Endodermal cell (in vitro differentiated cells): ENCODE measurements around the gene SLC13A3. TPM values are rescaled to one million over a fixed set of nuclear protein-coding genes. Genes with fewer than 3 reads are reported as not detected.

Experiments
- DNase-seq: peaks from one replicate; pipeline ENCODE4 v3.0.0-alpha.2; 2017
- H3K27ac ChIP-seq: 2 replicates; pipeline ENCODE4 v1.5.1; 2013; ENCODE audit warnings: mild to moderate bottlenecking, low read depth, low read length, moderate library complexity
- H3K27me3 ChIP-seq: 2 replicates; pipeline ENCODE4 v1.6.1; 2013; ENCODE audit warnings: mild to moderate bottlenecking, low read length, moderate library complexity; ENCODE audit not compliant: insufficient read depth, control insufficient read depth, poor library complexity, severe bottlenecking
- H3K36me3 ChIP-seq: 2 replicates; pipeline ENCODE4 v1.7.0; 2013; ENCODE audit warnings: mild to moderate bottlenecking, low read length, moderate library complexity; ENCODE audit not compliant: control insufficient read depth, insufficient read depth
- H3K4me1 ChIP-seq: one replicate; pipeline ENCODE4 v1.7.0; 2013; ENCODE audit warnings: low read length; ENCODE audit not compliant: control insufficient read depth, insufficient read depth
- H3K4me3 ChIP-seq: 2 replicates; pipeline ENCODE4 v1.5.1; 2013; ENCODE audit warnings: mild to moderate bottlenecking, low read length, moderate library complexity
- H3K9ac ChIP-seq: 2 replicates; pipeline ENCODE4 v1.6.1; 2013; ENCODE audit warnings: mild to moderate bottlenecking, low read length, moderate library complexity; ENCODE audit not compliant: poor library complexity, severe bottlenecking; ENCODE audit errors: extremely low read depth
- H3K9me3 ChIP-seq: 2 replicates; pipeline ENCODE4 v1.6.1; 2013; ENCODE audit warnings: mild to moderate bottlenecking, low read length, moderate library complexity; ENCODE audit not compliant: control insufficient read depth
- H3K27ac Mint-ChIP-seq: 2 replicates; pipeline ENCODE4 v1.8.0; 2020; ENCODE audit warnings: mixed read lengths
- H3K27me3 Mint-ChIP-seq: 2 replicates; pipeline ENCODE4 v1.8.0; 2021; ENCODE audit warnings: mild to moderate bottlenecking, mixed read lengths; ENCODE audit not compliant: insufficient read depth
- H3K36me3 Mint-ChIP-seq: 2 replicates; pipeline ENCODE4 v1.8.0; 2020; ENCODE audit warnings: low read depth, mixed read lengths
- H3K4me1 Mint-ChIP-seq: 2 replicates; pipeline ENCODE4 v1.8.0; 2020; ENCODE audit warnings: mixed read lengths
- H3K4me3 Mint-ChIP-seq: 2 replicates; pipeline ENCODE4 v1.8.0; 2020; ENCODE audit warnings: mild to moderate bottlenecking, moderate library complexity, mixed read lengths
- H3K9me3 Mint-ChIP-seq: 2 replicates; pipeline ENCODE4 v1.8.0; 2020; ENCODE audit warnings: mild to moderate bottlenecking, mixed read lengths
- WGBS, 2 experiments: methylation state at CpG; one replicate each; pipeline versions ENCODE4 v1.1.5 to v1.1.7; 2013; ENCODE audit warnings: missing lambda C conversion rate in 2 of 2, mixed read lengths in 1 of 2; ENCODE audit not compliant: insufficient coverage in 1 of 2, insufficient read length in 1 of 2; 5-methylcytosine and 5-hydroxymethylcytosine counted together
- total RNA-seq, 2 donors: library from RNA; stranded (reverse); fragmentation: NEBNext Ultra II Directional in 1 of 2; extraction: Animal tissue kit (Norgen Biotek cat#: 25700) in 1 of 2; gene quantifications; 2 replicates in 1 of 2; 3 replicates in 1 of 2; pipeline ENCODE4 v1.2.1, GENCODE V29; 2021
- TF ChIP-seq, protein P1 (sequence below): fragments of 200-600 bp; sonication (generic); conservative IDR thresholded peaks from 2 replicates; pipeline ENCODE4 v1.5.0; 2021; ENCODE audit warnings: antibody characterized with exemption, mild to moderate bottlenecking

Gene SLC13A3
- total RNA-seq, 2 donors from 2014 or later = 7.3 to 9.0 TPM

DNA sequence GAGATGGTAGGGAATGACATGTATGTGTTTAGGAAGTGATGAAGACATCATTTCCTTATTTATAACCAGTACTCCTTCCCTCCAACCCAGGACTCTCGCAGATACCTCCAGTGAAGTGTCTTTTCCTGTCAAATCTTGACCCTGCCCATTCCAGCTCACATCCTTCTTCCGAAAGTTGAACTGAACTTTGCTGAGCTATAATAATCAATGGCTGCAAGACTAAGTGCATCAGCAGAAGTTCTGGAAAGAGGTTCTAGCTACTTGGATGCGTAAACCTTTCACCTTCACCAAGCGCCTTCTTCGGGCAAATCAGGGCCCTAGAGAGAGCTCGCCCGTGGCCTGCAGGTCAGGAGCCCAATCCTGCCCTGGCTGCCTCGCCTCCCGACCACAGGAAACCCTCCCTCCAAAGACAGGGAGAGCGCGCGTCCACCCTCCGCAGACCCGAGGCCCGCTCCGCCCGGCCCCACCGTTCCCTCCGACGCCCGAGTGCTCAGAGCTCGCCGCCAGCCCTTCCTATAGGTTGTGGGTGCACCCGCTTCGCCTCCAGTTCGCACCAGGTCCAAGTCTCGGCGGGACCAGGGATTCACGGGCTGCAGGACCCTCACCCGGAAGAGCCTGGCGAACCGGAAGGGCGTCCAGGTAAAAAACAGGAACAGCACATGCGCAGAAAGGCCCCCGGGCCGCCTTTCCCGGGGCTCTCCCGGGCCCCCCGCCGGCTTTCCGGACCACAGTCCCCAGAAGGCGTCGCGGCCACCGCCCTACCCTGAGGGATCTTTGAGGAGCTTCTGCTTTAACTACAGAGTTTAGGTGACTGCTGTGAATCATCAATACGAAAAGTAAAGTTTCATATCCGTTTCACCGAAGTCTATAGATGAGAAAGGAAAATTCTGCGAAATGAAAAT, 138.1 kb downstream of the SLC13A3 start, which contains the start of gene ZNF334:
Gene ZNF334 (minus strand): TSS at position 617 of the 902 bp plus-strand sequence. CDS start 1,457 bp downstream, outside the sequence.
- Mint-ChIP-seq H3K36me3 (peaks cover 36% of the 10 kb centered on the region), H3K4me3 (peak within 1 kb of the TSS; percentile 93), H3K4me1 (no peaks in the 10 kb centered on the region), H3K27ac (peak within 1 kb of the TSS; percentile 92), H3K27me3 (peaks cover 27% of the 10 kb centered on the region), H3K9me3 (peaks cover 18% of the 10 kb centered on the region)
- WGBS, 2 experiments = 3 to 6% methylated on average over 23 to 49 of the region's 49 CpGs
- peaks cover 11% of the 10 kb centered on the region for H3K27me3 ChIP-seq
- peak within 1 kb of the TSS; percentile 66 for H3K9ac ChIP-seq
- peak within 1 kb of the TSS; percentile 98 for H3K4me3 ChIP-seq
- peaks cover 13% of the 10 kb centered on the region for H3K36me3 ChIP-seq
- H3K4me1 ChIP-seq = no peaks in the 10 kb centered on the region
- TF ChIP-seq, protein P1, sequence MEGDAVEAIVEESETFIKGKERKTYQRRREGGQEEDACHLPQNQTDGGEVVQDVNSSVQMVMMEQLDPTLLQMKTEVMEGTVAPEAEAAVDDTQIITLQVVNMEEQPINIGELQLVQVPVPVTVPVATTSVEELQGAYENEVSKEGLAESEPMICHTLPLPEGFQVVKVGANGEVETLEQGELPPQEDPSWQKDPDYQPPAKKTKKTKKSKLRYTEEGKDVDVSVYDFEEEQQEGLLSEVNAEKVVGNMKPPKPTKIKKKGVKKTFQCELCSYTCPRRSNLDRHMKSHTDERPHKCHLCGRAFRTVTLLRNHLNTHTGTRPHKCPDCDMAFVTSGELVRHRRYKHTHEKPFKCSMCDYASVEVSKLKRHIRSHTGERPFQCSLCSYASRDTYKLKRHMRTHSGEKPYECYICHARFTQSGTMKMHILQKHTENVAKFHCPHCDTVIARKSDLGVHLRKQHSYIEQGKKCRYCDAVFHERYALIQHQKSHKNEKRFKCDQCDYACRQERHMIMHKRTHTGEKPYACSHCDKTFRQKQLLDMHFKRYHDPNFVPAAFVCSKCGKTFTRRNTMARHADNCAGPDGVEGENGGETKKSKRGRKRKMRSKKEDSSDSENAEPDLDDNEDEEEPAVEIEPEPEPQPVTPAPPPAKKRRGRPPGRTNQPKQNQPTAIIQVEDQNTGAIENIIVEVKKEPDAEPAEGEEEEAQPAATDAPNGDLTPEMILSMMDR = no peak
- DNase-seq = peak; percentile 95
- H3K27ac ChIP-seq = no peak within 1 kb of the TSS
- H3K9me3 ChIP-seq = no peaks in the 10 kb centered on the region

DNA sequence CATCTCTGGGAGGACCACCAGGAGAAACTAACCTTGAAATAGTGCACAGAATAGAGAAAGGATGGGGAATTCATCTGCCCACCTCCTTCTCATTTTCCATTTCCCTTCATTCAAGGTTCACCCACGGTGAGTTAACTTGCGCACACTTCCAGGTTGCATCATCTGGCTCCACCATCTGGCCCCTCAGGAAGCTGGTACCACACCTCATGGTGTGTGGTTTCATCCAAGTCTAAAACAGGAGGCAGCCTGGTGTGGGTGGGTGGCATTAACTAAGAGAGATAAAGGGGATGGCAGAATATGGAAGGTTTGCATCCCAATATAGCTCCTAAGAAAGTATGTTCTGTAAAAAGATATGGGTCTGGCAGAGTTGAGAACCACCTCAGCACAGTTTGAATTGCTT, 141.7 kb downstream of the SLC13A3 start:
- no peak overlapping the region for H3K27ac ChIP-seq

More for the DNA sequence above, 141.7 kb downstream of the SLC13A3 start:
- Mint-ChIP-seq H3K36me3 (peaks cover 64% of the 10 kb centered on the region), H3K27ac (no peak overlapping the region), H3K4me3 (no peak overlapping the region), H3K27me3 (peaks cover 2% of the 10 kb centered on the region), H3K4me1 (no peaks in the 10 kb centered on the region), H3K9me3 (peaks cover 53% of the 10 kb centered on the region)
- Histone ChIP-seq H3K4me1 (no peaks in the 10 kb centered on the region), H3K9me3 (peaks cover 20% of the 10 kb centered on the region), H3K4me3 (no peak overlapping the region), H3K27me3 (no peaks in the 10 kb centered on the region), H3K9ac (no peak overlapping the region), H3K36me3 (peaks cover 23% of the 10 kb centered on the region)
- DNase-seq = no peak
- TF ChIP-seq, protein P1 = no peak
- WGBS, 2 experiments = 95% methylated on average over 2 of the region's 2 CpGs; no CpG with 5 or more reads in 1 of the 2 experiments

Other genes starting within 250 kb of the SLC13A3 start
- gene ELMO2, start 244.8 kb downstream of the SLC13A3 start, total RNA-seq = 10 to 100 TPM; 44.8 to 52.8 TPM
- gene ZNF334, start 137.9 kb downstream of the SLC13A3 start, total RNA-seq = 10 to 100 TPM; 21.1 to 31.7 TPM
- gene OCSTAMP, start 100.8 kb downstream of the SLC13A3 start, total RNA-seq = not detected
- 1 to 10 TPM; 9.4 to 9.9 TPM for gene TP53RK, start 38.0 kb upstream of the SLC13A3 start, total RNA-seq
- 10 to 100 TPM; 12.4 to 19.6 TPM for gene SLC2A10, start 58.2 kb upstream of the SLC13A3 start, total RNA-seq
- 10 to 100 TPM in 1 of 2 donors, 1 to 10 TPM in 1; 9.1 to 18.0 TPM for gene EYA2, start 243.4 kb upstream of the SLC13A3 start, total RNA-seq